NCI-H748 treated with DMSO at 0.1 percent for 48 hours (cell line): Measurements from ENCODE around the gene PTPA.
"Not testable (repeated sequence)": the region's sequence is repeated elsewhere in the genome, so short reads cannot be mapped to it uniquely, and the experiment has no call there.

Experiments
- DNase-seq: peaks from one replicate; lab custom pipeline; 2025; lab: John Stamatoyannopoulos, UW

PTPA gene

DNA sequence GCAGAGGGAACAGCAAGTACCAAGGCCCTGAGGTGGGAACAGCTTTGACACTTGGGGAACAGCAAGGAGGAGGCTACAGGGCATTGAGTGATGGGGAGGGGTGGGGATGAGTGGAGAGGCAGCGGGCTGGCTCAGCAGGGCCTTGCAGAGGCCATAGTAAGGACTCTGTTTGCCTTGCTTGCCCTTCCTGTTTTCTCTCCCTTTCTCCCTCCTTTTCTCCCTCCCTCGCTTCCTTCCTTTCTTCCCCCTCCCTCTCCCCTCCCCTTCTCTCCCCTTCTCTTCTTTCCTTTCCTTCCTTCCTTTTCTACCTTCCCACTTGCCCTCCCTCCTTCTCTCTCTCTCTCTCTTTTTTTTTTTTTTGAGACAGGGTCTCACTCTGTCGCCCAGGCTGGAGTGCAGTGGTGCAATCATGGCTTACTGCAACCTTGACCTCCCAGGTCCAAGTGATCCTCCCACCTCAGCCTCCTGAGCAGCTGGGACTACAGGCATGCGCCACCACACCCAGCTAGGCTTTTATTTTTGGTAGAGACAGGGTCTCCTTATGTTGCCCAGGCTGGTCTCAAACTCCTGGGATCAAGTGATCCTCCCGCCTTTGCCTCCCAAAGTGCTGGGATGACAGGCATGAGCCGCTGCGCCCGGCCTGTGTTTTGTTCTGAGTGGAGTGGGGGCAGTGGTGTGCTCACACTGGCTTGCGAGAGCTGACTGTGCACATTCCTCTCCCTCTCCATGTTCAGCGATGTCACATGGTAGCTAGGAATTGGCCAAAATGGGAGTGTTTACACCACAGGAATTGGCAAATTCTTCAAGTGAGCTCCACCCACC is 49.7 kb downstream of the PTPA start:
- no peak for DNase-seq

DNA sequence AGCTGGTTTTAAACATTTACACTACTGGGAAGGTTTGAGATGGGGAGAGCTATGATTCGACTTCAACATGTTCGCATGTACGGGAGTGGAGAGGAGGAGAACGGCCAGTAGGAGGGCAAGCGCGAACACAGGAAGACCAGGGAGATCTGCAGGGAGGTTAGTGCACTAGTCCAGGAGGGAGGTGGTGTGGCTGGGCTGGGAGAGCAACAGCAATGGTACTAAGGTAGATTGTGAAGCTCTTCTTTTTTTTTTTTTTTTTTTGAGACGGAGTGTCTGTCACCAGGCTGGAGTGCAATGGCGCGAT is 50.3 kb downstream of the PTPA start:
- no peak for DNase-seq

DNA sequence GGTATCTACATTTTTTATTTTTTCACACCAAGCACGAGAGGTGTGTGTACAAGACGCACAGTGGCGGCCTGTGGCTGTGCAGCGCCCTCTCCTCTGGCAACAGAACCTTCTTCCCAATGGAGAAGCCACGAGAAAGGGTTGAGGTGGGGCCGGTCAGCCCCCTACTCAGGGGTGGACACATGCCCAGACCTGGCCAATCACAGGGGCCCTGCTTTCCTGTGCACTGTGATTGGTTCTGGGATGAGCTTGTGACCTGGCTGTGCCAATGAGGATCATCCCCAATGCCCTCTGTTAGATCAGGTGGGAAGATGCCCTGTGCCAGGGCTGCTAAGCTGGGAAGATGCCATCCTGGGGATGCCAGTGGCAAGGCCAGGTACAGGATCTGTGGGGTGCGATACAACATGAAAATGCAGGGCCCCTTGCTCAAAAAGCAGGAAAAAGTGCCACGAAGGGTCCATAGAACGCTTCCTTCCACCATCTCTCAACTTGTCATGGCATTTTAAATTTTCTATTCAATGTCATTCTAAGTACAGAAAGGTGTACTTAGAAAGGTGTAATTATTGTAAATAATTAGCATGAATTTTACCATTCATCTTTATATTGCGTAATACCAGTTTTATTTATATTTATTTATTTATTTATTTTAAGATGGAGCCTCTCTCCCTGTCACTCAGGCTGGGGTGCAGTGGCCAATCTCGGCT is 51.4 kb downstream of the PTPA start:
- no peak for DNase-seq

DNA sequence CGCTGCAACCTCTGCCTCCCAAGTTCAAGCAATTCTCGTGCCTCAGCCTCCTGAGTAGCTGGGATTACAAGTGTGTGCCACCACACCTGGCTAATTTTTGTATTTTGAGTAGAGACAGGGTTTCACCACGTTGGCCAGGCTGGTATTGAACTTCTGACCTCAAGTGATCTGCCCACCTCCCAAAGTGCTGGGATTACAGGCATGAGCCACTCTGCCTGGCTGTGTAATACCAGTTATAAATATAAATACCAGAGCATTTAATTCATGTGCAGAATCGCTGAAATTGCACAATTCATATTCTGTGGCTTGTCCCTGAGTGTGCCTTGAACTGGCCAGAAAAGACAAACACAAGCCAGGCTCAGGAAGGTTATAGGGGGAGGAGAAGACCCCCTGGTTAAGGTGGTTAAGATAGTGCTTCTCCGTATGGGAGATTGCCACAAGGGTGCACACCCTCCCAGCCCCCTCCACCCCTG is 52.0 kb downstream of the PTPA start:
- DNase-seq = not testable (repeated sequence)

DNA sequence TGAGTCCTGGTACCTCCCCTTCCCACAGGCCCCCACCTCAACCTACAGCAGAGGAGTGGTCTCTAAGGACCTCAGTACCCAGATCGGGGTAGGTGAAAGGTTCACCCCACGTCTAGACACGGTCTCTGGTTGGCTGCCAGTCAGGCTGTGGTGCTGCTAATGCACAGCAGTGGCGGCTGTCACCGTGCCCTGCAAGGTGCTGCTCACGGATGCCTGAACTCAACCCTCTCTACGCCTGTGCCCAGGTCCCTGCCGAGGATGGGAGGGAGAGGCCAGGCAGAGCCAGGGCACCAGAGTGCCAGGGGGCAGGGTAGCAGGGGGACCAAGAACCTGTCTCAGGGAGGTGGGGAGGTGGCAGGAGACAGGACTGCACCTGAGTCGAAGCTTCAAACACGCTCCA is 52.5 kb downstream of the PTPA start:
- no peak for DNase-seq

DNA sequence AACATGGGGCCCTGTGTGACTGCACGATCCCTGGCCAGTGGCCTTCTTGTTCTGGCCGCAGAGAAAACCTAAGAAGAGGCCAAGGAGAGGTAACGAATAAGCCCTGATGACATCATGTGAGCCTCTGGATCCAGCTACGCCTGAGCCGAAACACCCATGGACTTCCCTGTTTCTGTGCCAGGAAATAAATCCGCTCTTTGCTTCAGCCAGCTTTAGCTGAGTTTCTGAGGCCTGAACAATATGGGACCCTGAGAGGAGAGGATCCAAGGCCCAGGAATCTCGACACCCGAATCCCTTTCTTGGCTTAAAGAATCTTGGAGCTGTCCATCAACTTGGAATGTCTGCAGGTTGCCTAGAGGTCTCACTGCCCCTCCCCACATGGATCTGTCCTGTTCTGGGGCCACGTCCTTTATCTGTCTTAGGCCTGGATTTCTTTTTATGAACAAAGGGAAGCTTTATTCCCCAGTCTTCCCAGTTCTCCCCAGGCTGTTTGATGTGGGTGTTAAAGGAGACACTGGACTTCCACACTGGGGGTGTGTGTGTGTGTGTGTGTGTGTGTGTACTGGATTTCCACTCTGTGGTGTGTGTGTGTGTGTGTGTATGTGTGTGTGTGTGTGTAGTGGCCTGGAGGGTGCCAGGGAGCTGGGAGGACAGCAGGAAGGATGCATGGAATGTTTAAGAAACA is 53.2 kb downstream of the PTPA start:
- DNase-seq = no peak

DNA sequence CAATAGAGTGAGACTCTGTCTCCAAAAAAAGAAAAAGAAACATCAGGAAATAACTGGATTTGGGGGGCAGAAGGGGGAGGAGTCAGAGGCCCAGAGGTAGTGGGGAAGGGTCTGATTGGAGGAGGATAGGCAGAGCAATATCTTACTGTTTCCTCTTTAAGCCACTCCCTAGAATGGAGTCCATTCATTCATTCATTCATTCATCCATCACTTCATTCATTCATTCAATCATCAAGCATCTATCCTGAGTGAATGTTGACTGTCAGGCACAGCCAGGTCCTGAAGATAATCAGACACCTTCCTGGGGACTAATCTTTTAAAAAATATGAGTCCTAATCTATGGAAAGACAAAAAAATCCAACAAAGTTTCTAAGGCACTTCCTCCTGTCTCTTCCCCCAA is 54.0 kb downstream of the PTPA start:
- no peak for DNase-seq

DNA sequence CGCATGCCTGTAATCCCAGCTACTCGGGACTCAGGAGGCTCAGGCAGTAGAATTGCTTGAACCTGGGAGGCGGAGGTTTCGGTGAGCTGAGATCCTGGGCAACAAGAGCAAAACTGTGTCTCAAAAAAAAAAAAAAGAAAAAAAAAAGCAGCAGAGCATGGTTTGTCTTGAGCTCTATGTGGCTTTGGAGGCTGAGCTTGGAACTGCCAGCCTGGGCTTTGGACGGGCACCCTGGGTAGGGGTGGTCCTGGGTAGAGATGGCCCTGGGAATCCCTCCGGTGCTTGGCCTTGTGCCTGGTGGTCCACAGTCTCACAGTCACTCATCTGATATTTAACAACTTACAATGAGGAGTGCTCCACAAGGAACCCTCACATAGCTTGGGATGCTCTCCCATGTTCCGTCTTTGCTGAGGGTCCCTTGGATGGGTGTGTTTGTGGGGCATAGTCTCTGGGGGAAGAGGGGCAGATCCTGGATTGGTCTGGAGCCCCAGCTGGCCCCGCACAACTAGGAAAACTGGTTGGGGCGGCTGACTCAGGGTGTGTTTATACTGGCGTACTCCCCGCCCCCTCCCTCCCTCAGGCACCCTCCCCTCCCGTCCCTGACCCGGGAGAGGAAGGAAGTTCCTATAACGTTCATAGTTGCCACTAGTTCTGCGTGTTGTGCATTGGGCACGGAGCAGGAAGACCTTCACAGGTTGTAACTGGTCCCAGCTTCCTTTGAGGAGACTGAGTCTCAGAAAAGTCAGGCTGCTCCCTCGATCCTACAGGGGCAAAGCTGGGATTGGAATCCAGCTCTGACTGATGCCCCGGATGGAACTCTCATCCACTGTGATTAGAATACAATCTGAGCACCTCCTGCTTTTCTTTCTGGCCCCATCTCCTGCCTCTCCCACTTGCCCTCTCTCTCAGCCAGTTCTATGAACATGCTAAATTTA is 55.7 kb downstream of the PTPA start:
- peak; percentile 51 for DNase-seq

DNA sequence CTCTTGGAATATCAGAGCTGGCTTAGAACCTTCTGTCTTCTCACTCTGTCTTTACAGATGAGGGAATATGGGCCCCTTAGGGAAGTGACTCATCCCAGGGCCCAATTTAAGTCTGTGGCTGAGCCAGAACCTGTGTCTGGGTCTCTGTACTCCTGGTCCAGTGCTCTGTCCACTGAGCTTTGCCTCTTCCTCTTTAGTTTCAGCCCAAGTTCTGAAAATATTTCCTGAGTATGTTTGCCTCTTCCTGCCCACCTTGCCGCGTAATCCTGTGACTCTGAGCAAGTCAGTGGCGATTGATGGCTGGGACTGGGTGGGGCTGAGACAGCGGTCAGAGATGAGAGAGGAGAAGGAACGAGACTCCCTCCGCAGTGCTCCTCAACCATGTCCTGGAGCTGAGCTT is 59.0 kb downstream of the PTPA start:
- no peak for DNase-seq

DNA sequence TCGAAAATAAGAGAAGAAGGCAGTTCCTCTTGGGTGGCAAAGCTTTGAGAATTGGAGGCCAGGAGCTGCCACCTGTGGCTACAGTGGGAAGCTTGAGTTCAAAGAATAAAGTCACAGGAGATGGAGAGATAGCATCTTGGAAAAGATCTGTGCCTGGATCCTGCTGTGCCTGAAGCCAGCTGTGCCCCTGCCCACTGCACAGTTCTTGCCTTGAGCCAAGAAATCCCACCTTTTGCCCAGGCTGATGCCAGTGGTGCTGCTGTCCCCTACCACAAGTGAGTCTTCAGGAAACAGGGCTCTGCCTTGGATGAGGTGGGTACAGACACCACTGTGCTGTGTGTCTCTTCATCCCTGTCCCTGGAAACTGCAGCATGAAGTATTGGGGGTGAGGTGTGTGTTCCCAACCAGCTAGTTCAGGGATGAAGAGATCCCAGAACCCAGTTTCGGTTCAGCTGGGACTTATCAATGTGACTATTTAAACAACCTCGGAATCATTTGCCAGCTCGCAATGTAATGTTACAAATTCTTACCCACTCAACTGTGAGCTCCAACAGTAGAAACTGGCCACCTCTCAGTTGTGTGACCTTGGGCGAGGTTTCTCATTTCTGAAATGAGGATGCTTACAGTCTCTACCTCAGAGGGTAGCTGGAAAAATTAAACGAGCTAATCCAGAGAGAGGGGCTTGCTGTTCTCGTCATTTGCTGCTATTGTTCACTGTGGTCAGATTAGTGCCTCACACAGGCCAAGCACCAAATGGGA is 61.0 kb downstream of the PTPA start:
- no peak for DNase-seq

DNA sequence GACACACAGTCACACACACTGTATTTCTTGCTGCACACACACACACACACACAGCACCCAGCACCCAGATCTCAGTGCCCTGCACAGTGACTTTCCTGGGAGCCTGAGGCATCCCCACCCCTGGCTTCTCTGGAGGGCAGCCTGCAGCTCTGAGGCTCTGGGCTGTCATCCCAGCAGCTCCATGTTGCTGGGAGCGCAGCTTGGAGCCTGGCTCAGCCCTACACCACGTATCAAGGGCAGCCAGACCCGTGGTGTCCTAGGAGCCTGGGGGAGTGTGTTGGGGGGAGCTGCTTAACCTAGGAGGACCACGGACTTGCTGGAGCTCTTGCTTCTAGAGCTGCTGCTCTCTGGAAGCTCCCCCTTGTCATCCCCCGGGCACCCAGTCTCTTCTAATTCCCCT is 61.6 kb downstream of the PTPA start:
- no peak for DNase-seq

DNA sequence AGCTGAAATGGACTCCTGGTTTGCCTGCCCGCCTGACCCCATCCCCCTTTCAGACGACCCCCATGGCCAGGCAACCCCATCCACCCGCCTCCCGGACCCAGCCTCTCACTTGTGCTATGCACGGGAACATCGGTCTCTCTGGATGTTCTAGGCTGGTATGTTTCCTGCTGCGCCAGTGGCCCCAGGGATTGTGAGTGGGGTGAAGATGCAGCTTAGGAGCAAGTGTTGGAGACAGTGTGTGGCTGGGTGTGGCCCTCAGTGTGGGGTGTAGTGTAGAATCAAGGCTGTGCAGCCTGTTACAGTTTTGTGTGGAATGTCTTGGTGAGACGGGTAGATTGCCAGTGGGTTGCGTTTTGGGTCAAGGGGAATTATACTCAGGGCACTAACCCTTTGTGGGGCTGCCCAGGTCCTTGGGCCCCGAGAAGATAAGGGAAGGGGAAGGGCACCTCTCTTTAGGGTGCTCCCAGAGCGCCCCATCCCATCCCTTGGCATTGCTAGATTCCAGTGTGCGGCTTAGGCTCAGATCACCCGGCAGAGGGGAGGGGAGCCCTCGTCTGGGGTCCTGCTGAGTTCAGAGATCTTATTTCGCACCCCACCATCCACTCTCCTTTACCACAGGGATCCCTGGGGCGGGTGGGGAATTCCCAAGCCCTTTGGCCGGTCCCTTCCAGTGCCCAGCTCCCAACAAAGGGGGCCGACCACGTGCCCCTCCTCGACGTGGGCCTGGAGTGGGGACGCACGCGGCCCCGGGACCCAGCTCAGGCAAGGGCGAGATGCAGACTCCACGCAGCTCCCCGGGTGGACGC is 62.3 kb downstream of the PTPA start:
- DNase-seq = no peak

DNA sequence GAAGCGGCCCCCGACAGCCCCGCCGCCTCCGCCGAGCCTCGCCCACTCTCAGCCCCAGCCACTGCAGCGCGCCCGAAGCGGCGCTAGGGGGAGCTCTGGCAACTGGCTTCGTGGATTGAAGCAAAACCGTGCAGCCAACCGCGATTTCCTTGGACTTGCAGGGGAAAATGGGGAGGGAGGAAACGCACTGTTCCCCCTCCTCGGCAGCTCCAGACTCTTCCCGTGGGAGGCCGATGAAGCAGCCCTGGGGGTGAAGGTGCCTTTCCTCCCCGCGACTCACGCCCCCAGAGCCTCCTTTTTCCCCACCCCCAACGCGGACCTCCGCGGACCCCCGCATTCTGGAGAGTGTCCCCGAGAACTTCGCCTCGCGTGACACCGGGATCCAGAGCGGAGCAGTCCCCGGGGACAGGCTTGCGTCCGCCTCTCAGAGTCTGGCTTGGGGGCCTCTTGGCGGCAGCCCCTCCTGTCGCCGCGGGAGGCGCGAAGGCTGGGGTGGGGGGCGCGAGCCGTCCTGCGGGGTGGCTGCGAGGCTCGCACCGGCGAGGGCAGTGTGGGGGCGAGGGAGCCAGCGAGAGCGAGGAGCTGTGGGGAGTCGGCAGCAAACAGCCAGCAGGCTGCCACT is 63.0 kb downstream of the PTPA start:
- DNase-seq = peak; percentile 81

DNA sequence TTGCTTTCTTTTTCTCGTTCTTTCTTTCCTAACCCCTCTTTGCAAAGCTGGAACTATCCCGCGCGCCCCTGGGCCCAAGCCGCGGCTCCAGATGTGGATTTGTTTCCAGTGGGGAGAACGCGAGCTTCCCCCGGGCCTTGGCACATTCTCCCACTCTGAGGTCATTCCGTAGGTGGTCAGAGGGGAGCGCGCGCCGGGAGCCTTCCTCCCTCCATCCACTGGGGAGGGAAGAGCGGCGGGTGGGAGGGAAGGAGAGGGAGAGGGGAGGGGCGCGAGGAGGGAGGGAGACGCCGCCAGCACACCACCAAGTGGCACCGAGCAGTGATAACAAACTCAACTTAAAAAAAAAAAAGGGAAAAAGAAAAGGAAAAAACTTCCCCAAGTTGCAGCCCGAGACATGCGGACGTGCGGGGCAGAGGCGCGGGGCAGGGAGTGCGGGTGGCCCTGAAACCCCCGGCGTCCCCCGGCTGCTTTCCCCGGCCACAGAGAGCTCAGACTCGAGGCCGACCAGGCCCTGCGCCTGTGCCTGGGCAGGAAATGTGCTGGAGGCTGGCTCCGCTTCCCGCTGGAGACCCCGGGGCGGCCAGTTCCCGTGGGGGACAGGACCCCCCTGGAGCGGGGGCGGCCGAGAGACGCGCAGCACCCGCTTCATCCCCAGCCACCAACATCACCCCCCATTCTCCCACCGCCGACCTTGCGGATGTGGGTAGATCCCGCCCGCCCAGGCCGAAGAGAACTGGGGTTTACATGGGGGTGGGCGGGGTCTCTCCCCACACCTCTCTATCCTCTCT is 63.7 kb downstream of the PTPA start:
- peak; percentile 30 for DNase-seq

DNA sequence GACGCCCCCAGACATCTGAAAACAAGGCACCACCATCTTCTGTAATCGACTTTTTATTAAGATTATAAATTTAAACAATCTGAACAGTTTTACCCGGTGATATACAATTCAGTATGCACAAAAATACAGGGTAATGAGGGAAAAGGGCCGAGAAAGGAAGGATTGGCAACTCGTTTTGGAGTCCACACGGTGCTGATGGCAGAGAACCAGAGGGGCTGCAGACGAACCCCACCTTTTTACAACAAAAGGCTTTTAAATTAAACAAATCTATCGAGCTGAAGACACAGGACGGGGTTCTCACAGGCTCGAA is 64.3 kb downstream of the PTPA start:
- DNase-seq = no peak

DNA sequence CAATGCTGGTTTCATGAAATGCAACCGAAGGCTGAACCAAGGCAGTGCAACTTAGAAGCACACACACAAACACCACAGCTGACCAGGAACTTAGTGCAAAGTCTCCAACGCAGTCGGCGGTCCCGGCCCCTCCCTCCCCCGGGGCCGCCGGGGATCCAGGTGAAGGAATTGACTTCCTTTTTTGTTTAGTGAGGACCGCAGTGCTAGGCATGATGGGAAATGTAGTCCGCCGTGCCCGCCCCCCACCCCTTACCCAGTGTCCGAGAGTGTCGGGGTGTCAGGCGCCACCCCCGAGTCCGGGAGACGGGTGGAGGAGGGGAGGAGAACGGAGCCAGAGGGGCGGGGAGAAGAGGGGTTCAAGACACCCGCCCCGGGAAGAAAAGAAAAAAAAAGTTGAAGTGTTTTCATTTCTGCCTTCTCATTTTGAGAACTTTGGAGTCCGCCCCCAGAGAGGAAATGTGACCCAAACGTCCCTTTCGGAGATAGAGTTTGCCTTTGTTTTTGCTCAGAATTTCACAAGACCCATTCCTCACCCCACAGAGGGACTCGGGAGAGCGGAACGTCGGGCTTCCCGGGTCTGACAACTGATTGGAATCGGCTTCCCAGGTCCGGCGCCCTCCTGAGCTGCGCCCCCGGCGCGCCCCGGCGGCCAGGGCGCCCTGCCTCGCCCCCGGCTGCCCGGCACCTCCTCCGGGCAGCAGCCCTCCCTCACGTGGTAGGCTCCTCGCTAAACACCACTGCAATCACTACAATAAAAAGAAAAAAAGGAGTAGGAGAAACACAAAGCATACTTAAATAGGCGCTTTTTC is 64.8 kb downstream of the PTPA start:
- peak; percentile 64 for DNase-seq

DNA sequence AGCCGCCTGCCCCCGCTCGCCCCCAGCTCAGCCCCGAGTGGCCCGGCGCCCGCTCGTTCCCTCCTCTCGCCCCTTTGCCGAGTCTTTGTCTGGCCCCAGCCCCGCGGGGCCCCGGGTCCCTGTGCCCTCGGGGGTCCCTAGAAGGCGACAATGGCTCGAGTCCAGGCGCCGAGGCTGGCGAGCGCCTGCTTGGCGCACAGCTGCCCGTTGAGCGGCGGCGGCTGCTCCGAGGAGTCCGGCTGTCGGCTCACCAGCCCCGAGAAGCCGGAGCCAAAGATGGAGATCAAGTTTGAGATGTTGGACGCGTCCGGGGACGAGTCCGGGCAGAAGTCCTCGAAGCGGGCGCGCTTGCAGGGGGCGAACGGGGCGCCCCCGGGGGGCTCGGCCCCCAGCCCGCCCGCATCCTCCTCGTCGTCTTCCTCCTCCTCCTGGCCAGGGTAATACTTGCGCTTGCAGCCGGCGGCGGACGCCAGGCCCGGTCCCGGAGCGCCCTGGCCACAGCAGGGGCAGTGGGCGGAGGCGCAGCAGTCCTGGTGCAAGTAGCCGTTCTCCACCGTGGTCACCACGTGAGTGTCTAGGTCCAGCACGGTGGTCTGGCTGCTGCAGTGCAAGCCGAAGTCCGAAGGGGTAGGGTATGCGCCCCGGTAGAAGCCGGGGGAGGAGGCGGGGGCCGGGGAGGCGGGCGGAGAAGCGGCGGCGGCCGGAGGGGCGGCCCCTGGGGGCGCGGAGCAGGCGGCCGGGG is 65.7 kb downstream of the PTPA start:
- peak; percentile 11 for DNase-seq

DNA sequence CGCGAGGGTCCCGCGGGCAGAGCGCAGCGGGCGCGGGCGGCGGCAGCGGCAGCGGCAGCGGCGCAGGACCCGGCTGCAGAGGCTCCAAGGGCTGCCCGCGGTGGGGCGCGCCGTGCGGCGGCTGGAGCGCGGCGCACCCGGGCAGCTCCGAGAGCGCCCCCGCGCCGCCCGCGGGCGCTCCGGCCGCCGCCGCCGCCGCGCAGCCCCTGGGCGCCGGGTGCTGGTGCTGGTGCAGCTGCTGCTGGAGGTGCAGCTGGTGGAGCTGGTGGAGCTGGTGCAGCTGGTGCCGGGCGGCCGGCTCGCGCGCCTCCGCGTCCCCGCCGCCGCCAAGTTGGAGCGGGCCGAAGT is 66.2 kb downstream of the PTPA start:
- DNase-seq = no peak
